Measurements from ENCODE around the gene ACOT7.

Gene ACOT7

GRCh38 chr1:6262555-6263420 lies 130.8 kb downstream of the ACOT7 start:
- H3K4me2 ChIP-seq (ENCODE audit: low read depth, low read length, poor library complexity, severe bottlenecking): no peak overlapping the region
- peaks cover 3% of the 10 kb centered on the region for H3K4me1 ChIP-seq (ENCODE audit: insufficient read depth, low read length, poor library complexity, severe bottlenecking)
- H3K9me2 ChIP-seq (replicated peaks; ENCODE audit: low read depth, low read length): no peaks in the 10 kb centered on the region
- H3K36me3 ChIP-seq (ENCODE audit: insufficient read depth, low read length): peaks cover 4% of the 10 kb centered on the region; the same call in 1 of the 2 replicates
- TF ChIP-seq EZH2phosphoT487 (IDR thresholded peaks at IDR 0.05; ENCODE audit: borderline replicate concordance) (no peak), CTCF (conservative IDR thresholded peaks at IDR 0.05; ENCODE audit: low read length) (no peak)
- no peaks in the 10 kb centered on the region for H3K9me3 ChIP-seq (ENCODE audit: insufficient read depth, low read depth, low read length)
- H3F3A ChIP-seq (ENCODE audit: low read depth): no peaks in the 10 kb centered on the region
- no peak overlapping the region for H2AFZ ChIP-seq (ENCODE audit: low read length)
- no peak overlapping the region for H3K9ac ChIP-seq (ENCODE audit: low read depth, low read length, poor library complexity, severe bottlenecking)
- H4K20me1 ChIP-seq (ENCODE audit: insufficient read depth, low read length, poor library complexity, severe bottlenecking): no peaks in the 10 kb centered on the region
- no peaks in the 10 kb centered on the region for H3K27me3 ChIP-seq (ENCODE audit: insufficient read depth, low read length, poor library complexity, severe bottlenecking)
- no peaks in the 10 kb centered on the region for H3K79me2 ChIP-seq (ENCODE audit: insufficient read depth, low read length)
- no peak overlapping the region for H3K4me3 ChIP-seq (ENCODE audit: low read length, poor library complexity, severe bottlenecking)

- H3K9me3 ChIP-seq (ENCODE audit: insufficient read depth, low read depth, low read length): no peaks in the 10 kb centered on the region
- peaks cover 4% of the 10 kb centered on the region; the same call in 1 of the 2 replicates for H3K36me3 ChIP-seq (ENCODE audit: insufficient read depth, low read length)
- no peak overlapping the region for H2AFZ ChIP-seq (ENCODE audit: low read length)
- peaks cover 3% of the 10 kb centered on the region for H3K4me1 ChIP-seq (ENCODE audit: insufficient read depth, low read length, poor library complexity, severe bottlenecking)
- H3K9ac ChIP-seq (ENCODE audit: low read depth, low read length, poor library complexity, severe bottlenecking): no peak overlapping the region
- TF ChIP-seq EZH2phosphoT487 (IDR thresholded peaks at IDR 0.05; ENCODE audit: borderline replicate concordance) (no peak), CTCF (conservative IDR thresholded peaks at IDR 0.05; ENCODE audit: low read length) (no peak)
- no peak overlapping the region for H3K4me3 ChIP-seq (ENCODE audit: low read length, poor library complexity, severe bottlenecking)
- H3F3A ChIP-seq (ENCODE audit: low read depth): no peaks in the 10 kb centered on the region
- H3K79me2 ChIP-seq (ENCODE audit: insufficient read depth, low read length): no peaks in the 10 kb centered on the region
- H3K4me2 ChIP-seq (ENCODE audit: low read depth, low read length, poor library complexity, severe bottlenecking): no peak overlapping the region
- H3K27me3 ChIP-seq (ENCODE audit: insufficient read depth, low read length, poor library complexity, severe bottlenecking): no peaks in the 10 kb centered on the region
- no peaks in the 10 kb centered on the region for H3K9me2 ChIP-seq (replicated peaks; ENCODE audit: low read depth, low read length)
- no peaks in the 10 kb centered on the region for H4K20me1 ChIP-seq (ENCODE audit: insufficient read depth, low read length, poor library complexity, severe bottlenecking)
Observed at GRCh38 chr1:6261615-6261995, 132.0 kb downstream of the ACOT7 start.

GRCh38 chr1:6260961-6261614 lies 132.5 kb downstream of the ACOT7 start, which contains the start of gene GPR153:
Gene GPR153, minus strand, starts transcription at chr1:6261098. Its CDS starts 6,193 bp downstream, at chr1:6254905.
- no peaks in the 10 kb centered on the region for H3K79me2 ChIP-seq (ENCODE audit: insufficient read depth, low read length)
- no peak within 1 kb of the TSS for H2AFZ ChIP-seq (ENCODE audit: low read length)
- no peaks in the 10 kb centered on the region for H3K9me2 ChIP-seq (replicated peaks; ENCODE audit: low read depth, low read length)
- H4K20me1 ChIP-seq (ENCODE audit: insufficient read depth, low read length, poor library complexity, severe bottlenecking): no peaks in the 10 kb centered on the region
- TF ChIP-seq CTCF (conservative IDR thresholded peaks at IDR 0.05; ENCODE audit: low read length) (no peak), EZH2phosphoT487 (IDR thresholded peaks at IDR 0.05; ENCODE audit: borderline replicate concordance) (no peak)
- no peak within 1 kb of the TSS for H3K9ac ChIP-seq (ENCODE audit: low read depth, low read length, poor library complexity, severe bottlenecking)
- peaks cover 4% of the 10 kb centered on the region; the same call in 1 of the 2 replicates for H3K36me3 ChIP-seq (ENCODE audit: insufficient read depth, low read length)
- peak within 1 kb of the TSS; percentile 61 for H3K4me3 ChIP-seq (ENCODE audit: low read length, poor library complexity, severe bottlenecking)
- peak within 1 kb of the TSS; percentile 63 for H3K4me2 ChIP-seq (ENCODE audit: low read depth, low read length, poor library complexity, severe bottlenecking)
- peaks cover 3% of the 10 kb centered on the region for H3K4me1 ChIP-seq (ENCODE audit: insufficient read depth, low read length, poor library complexity, severe bottlenecking)
- no peaks in the 10 kb centered on the region for H3K27me3 ChIP-seq (ENCODE audit: insufficient read depth, low read length, poor library complexity, severe bottlenecking)
- no peaks in the 10 kb centered on the region for H3K9me3 ChIP-seq (ENCODE audit: insufficient read depth, low read depth, low read length)
- no peaks in the 10 kb centered on the region for H3F3A ChIP-seq (ENCODE audit: low read depth)

All from Loucy (cell line).